ENCODE results near the gene HFE. TPM values are rescaled to one million over a fixed set of nuclear protein-coding genes. Genes with fewer than 3 reads are reported as not detected.

The HFE gene
- total and polyA plus RNA-seq, 8 donors = 1.5 to 8.2 (median 3.7) TPM

DNA sequence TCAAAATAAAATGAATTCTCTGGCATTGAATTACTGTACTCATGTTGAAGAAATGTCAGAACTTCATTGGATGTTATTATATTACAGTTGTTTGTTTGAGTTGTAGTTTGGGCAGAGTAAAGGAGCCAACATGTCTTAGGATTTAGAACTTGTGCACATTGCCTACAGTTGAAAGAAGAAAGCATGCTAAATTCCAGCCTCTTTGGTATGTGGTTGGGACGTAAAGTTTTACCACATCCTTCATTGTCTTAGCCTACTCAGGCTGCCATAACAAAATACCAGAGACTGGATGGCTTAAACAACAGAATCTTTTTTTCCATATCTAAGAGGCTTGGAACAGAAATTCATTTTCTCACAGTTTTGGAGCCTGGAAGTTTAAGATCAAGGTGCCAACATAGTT is 42.4 kb downstream of the HFE start:
- DNase-seq = no peak
- Histone ChIP-seq H3K27ac (no peak overlapping the region), H3K27me3 (no peaks in the 10 kb centered on the region), H3K4me3 (no peak overlapping the region), H3K36me3 (peaks cover 4 to 59% (median 42%) of the 10 kb centered on the region in 4 donors), H3K9me3 (no peaks in the 10 kb centered on the region), H3K4me1 (peaks cover 16 to 59% (median 44%) of the 10 kb centered on the region in 4 donors)
- intact Hi-C loops (cut with DNase I; ENCODE audit: low total_unique reads) = no loop called here
- TF ChIP-seq POLR2A (IDR thresholded peaks at IDR 0.05) = no peak
- no peak for TF ChIP-seq EP300 (IDR thresholded peaks at IDR 0.05)
- TF ChIP-seq CTCF (IDR thresholded peaks at IDR 0.05) = no peak
- no peak for TF ChIP-seq POLR2AphosphoS5 (IDR thresholded peaks at IDR 0.05)
- 67 to 90% (median 82%) methylated on average over 1 of the region's 1 CpG for WGBS, 5 donors

GRCh38 chr6:26130581-26131249 is 43.5 kb downstream of the HFE start:
- Histone ChIP-seq H3K36me3 (peaks cover 4 to 59% (median 42%) of the 10 kb centered on the region in 4 donors), H3K9me3 (no peaks in the 10 kb centered on the region), H3K4me1 (peaks cover 16 to 66% (median 45%) of the 10 kb centered on the region in 4 donors), H3K27me3 (no peaks in the 10 kb centered on the region), H3K27ac (no peak overlapping the region), H3K4me3 (no peak overlapping the region)
- intact Hi-C loops (cut with DNase I; ENCODE audit: low total_unique reads) = no loop called here
- no peak for TF ChIP-seq CTCF (IDR thresholded peaks at IDR 0.05)
- TF ChIP-seq POLR2A (IDR thresholded peaks at IDR 0.05) = no peak
- TF ChIP-seq EP300 (IDR thresholded peaks at IDR 0.05) = no peak
- no peak for TF ChIP-seq POLR2AphosphoS5 (IDR thresholded peaks at IDR 0.05)
- DNase-seq = peak in 1 of 2 donors; percentile 60
- WGBS, 5 donors = 86 to 97% (median 94%) methylated on average over 6 of the region's 6 CpGs

- Histone ChIP-seq H3K4me1 (peaks cover 16 to 65% (median 46%) of the 10 kb centered on the region in 4 donors), H3K4me3 (no peak overlapping the region), H3K9me3 (no peaks in the 10 kb centered on the region), H3K27me3 (no peaks in the 10 kb centered on the region), H3K36me3 (peaks cover 4 to 59% (median 42%) of the 10 kb centered on the region in 4 donors), H3K27ac (no peak overlapping the region)
- no peak for DNase-seq
- no peak for TF ChIP-seq POLR2AphosphoS5 (IDR thresholded peaks at IDR 0.05)
- TF ChIP-seq POLR2A (IDR thresholded peaks at IDR 0.05) = no peak
- TF ChIP-seq EP300 (IDR thresholded peaks at IDR 0.05) = no peak
- no peak for TF ChIP-seq CTCF (IDR thresholded peaks at IDR 0.05)
- intact Hi-C loops (cut with DNase I; ENCODE audit: low total_unique reads) = no loop called here
- 68 to 81% (median 70%) methylated on average over 3 of the region's 3 CpGs for WGBS, 5 donors
Measured at GRCh38 chr6:26131618-26132017, 44.4 kb downstream of the HFE start.

DNA sequence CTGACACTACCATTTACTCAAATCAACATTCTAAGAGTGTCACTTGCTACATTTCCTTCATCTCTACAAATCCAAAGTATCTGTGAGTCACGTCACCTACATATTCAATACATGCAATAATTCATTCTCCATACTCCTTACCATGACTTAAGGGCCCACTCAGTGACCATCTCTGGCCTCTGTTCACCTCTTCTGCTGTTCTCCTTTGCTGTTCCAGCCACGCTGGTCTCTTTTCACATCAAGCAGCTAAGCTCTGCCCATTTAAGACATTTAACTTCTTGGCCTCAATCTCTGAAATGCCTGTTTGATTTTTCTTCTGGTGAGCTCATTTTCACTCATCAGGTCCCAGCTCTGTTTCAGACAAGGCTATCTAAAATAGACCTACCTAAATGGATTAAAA is 46.5 kb downstream of the HFE start:
- Histone ChIP-seq H3K36me3 (peaks cover 8 to 62% (median 45%) of the 10 kb centered on the region in 4 donors), H3K9me3 (no peaks in the 10 kb centered on the region), H3K4me1 (peaks cover 0 to 44% (median 26%) of the 10 kb centered on the region in 4 donors), H3K27ac (no peak overlapping the region), H3K4me3 (no peak overlapping the region), H3K27me3 (no peaks in the 10 kb centered on the region)
- TF ChIP-seq POLR2AphosphoS5 (IDR thresholded peaks at IDR 0.05) (no peak), EP300 (IDR thresholded peaks at IDR 0.05) (no peak), CTCF (IDR thresholded peaks at IDR 0.05) (no peak), POLR2A (IDR thresholded peaks at IDR 0.05) (no peak)
- no peak for DNase-seq
- intact Hi-C loops (cut with DNase I; ENCODE audit: low total_unique reads) = no loop called here
- WGBS, 5 donors = 86 to 92% (median 86%) methylated on average over 2 of the region's 2 CpGs
